HG02981 (cell line): Measurements from ENCODE around the gene HNRNPU.

Source experiments
- ATAC-seq: cut with Tn5 transposase; IDR thresholded peaks from one replicate; pipeline ENCODE4 v1.9.1; 2021; ENCODE audit warnings: mild to moderate bottlenecking, moderate library complexity; ENCODE audit not compliant: unreplicated experiment

The HNRNPU gene

DNA sequence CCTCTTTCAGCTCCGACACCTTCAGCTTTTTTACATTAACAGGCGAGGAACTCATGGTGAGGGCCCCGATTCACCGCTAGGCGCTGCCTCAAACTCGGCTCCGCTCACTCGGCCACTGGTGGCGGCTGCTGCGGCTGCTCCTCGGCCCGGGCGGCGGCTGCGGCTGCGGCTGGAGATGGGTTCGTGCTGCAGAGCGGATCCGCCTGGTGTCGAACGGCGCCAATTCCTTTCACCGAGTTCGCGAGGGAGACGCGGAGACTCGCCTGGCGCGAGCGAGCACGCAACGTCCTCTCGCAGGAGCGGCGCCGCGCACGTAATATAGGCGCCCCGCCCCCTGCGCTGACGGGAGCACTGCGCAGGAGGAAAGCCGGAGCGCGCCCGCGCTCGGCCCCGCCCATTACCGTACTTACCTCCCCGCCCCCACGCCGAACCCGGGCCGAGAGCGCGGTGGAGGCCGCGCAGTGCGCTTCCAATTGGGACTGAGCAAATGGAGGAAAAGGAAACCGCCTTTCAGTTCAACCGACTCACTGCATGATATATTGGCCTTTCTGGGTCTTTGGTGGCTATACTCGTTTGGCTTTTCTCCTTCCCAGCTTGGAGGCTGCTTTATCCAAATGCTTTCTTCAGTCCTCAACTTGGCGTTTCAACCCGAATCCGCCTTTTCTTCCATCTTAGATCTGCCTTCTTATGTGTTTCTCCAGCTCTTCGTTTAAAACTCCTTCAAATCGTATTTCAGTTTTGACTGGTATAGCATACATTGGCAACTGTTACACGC, at the start of gene HNRNPU:
Gene HNRNPU (minus strand): TSS at position 291 of the 775 bp plus-strand sequence. CDS start 236 bp downstream, at position 55.
- ATAC-seq: peak; percentile 59

GRCh38 chr1:244913806-244914205, 49.5 kb upstream of the HNRNPU start:
- ATAC-seq: no peak

DNA sequence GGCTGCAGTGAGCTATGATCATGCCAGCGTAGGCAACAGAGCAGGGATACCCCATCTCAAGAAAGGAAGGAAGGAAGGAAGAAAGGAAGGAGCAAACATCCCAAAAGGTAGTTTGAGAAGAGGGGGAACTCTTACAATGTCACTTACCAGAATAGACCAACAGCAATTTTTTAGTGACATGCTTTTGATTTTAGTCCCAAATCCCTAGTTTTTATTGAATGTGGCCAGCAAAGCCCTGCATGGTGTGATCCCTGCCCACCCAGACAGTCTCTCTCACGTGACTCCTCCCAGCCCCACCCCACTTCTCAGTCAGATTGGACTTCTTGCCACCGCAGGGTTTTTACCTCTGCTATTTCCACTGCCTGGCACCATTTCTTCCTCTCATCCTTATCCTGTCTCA, 39.8 kb upstream of the HNRNPU start:
- ATAC-seq: no peak

- ATAC-seq: no peak
Observed at GRCh38 chr1:244901400-244902015, 37.2 kb upstream of the HNRNPU start.

DNA sequence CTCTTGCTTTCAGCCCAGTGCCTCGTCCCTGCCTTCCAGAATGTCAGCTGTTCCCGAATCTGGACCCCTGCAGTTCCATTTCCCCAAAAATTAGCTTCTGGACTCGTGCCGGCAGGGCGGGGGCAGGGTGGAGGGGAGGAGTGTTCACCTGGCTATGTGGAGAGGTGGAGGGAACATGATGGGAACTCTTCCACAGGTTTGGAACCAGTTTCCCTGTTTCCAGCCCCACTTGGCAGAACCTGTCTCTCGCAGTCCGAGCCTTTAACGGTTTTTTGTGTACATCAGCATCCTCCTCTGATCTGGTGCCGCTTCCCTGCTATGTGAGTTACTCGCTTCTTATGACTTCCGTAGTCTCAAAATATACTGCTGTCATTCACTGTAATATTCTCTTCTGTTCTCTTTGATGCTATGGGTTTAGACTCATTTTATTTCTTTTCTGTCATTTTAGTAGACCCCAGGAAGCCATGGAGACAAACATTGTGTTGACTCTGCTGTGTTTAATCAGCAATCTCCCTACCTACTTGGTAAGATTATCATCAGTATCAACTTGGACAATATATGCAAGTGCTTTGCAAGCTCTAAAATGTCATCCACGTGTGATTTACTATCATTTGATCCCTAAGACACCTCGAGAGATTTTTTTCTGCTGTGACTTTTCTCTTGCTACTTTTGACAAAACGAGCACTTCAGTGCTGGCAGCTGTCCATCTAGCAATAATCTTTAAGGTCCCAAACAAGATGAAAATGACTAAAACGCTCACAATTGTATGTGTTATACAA, 33.3 kb upstream of the HNRNPU start:
- ATAC-seq: no peak

GRCh38 chr1:244896550-244896949, 32.2 kb upstream of the HNRNPU start:
- ATAC-seq: no peak

DNA sequence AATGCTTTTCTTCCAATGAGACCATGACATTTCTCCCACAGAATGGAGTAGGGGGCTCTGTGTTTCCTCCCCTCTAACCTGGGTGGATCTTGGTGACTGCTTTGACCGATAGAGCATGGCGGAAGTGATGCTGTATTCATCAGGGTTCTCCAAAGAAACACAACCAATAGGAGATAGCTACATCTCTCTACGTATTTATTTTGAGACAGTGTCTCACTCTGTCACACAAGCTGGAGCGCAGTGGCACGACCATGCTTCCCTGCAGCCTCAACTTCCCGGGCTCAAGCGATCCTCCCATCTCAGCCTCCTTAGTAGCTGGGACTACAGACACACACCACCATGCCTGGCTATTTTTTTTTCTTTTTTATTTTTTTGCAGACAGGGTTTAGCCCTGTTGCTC, 29.5 kb upstream of the HNRNPU start:
- no peak for ATAC-seq

GRCh38 chr1:244887281-244887680, 22.9 kb upstream of the HNRNPU start:
- ATAC-seq: no peak

DNA sequence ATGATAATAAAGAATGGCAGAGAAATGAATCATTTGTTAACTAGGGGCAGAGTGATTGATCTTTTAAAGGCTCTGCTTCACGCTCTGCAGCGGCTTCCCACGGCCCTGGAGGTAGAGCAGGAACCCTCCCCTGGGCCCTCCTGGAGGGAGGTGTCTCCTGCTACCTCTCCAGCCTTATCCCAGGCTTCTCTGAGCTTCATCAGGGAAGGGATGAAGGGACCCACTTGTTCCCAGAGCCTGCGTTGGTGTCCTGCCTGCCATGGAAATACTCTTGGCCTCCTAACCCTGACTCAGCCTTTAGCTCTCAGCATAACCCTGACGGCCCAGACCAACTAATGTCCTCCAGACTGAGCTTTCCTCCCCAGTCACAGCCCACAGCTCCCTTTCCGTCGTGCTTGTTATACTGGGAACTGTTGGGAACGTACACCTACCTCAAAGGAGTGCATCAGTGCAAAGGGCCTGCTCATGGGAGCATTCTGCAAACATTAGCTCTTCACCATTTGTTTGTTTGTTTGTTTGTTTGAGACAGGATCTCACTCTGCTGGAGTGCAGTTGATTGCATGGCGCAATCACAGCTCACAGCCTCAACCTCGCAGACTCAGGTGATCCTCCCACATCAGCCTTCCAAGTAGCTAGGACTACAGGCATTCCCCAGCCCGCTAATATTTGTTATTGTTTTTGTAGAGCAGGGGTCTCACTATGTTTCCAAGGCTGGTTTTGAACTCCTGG, 17.4 kb upstream of the HNRNPU start:
- no peak for ATAC-seq

- no peak for ATAC-seq
Observed at GRCh38 chr1:244878681-244879080, 14.3 kb upstream of the HNRNPU start.

DNA sequence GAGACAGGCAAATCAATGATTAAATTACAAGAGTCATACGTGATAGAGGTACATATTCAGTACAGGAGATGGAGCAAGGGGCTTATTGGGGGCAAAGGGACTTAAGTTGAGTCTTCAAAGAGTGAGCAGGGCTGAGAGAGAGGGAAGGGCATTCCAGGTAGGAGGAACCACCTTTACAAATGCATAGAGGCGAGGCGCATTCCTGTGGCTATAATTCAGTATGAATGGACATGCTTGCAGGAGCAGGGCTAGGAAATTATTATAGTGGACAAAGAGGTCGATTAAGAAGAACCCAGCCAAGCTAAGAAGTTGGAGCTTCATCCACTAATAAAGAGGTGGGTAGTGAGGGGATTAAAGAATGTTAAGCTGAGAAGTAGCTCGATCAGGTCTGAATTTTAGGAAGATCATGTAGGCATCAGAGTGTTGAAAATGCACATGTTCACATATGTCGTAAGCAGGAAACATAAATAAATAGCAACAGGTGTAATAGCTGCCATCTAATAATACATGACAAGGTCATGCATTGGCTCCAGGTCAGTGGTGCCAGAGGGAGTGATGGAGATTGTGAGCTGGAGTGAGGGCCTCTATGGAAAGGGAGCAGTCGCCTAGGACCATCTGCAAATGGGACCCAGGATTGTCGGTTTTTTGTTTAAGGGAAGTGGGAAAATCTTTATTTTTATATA, 12.0 kb upstream of the HNRNPU start:
- no peak for ATAC-seq

DNA sequence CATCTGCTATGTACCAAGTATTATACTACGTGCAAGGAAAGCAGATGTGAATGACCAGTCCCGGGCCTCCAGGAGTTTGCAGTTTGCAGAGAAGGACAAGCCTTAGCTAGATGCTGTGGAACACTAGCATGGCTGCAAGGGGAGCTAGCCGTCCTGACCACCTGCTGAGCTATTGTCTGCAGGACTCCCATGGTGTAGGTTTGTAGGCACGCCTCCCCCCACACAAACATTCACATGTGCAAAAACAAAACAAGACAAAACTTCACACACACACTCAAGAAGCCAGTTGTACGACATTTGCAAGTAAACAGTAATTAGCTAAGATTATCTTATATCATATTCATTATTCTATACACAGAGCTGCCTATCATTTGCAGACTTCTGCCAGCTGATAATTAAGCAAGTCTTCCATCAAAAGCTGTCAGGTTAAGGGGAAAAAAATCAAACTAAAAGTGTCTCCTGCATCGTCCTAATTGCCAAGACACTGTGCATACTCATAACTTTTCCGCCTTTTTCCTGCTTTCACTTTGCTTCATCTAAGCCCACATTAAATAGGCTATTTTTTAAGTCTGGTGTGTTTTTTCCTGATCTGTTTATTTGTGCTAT, 10.7 kb upstream of the HNRNPU start:
- no peak for ATAC-seq

DNA sequence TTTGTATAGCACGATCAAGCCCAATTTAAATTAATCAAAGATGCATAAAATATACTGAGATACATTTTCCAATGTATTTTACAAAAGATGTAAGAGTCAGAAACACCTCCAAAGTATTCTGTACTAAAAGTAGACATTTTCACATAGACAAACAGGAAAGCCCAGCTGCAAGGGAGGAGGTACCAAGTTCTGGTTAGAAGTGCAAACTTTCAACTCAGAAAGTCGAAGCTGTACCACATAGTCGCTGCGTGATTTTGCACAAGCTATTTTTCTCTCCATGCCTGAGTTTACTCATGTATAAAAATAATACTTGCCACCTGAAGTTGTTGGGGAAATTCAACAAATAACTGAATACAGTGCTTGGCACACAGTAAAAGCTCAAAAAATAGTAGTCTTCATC, 5.6 kb upstream of the HNRNPU start:
- ATAC-seq: no peak

GRCh38 chr1:244869364-244869827, 5.1 kb upstream of the HNRNPU start:
- no peak for ATAC-seq

GRCh38 chr1:244868484-244869363, 4.4 kb upstream of the HNRNPU start:
- ATAC-seq: no peak

DNA sequence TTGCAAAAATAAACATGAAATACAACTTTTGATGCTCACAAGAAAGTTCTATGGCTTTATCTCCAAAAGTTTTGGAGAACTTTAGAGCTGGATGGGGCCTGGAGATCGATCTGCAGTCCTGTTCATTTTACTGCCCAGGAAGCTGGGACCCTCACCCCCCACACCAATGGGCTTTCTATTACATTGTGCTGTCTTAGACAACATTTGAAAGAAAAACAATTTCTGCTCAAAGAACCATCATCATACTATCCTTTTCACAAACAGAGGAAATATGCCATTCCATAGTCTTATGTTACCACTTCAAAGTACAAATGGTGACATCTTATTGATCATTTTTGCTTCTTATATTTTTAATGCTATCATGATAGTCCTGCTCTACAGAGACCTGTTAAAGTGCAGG, 2.0 kb upstream of the HNRNPU start:
- no peak for ATAC-seq

GRCh38 chr1:244865820-244866219, 1.5 kb upstream of the HNRNPU start:
- no peak for ATAC-seq

GRCh38 chr1:244865028-244865371, 657 bp upstream of the HNRNPU start:
- no peak for ATAC-seq
